Measurements from ENCODE around the gene HM13.
"Not testable (repeated sequence)": the region's sequence is repeated elsewhere in the genome, so short reads cannot be mapped to it uniquely, and the experiment has no call there.

Gene HM13

GRCh38 chr20:31568041-31568731 lies 53.9 kb downstream of the HM13 start:
- DNase-seq: peak; percentile 68

GRCh38 chr20:31568773-31569162 lies 54.5 kb downstream of the HM13 start:
- no peak for DNase-seq

GRCh38 chr20:31569163-31570020 lies 55.1 kb downstream of the HM13 start:
- DNase-seq: peak; percentile 69

GRCh38 chr20:31570021-31570463 lies 55.8 kb downstream of the HM13 start:
- DNase-seq: no peak

GRCh38 chr20:31570735-31571617 lies 56.7 kb downstream of the HM13 start:
- DNase-seq: no peak

- no peak for DNase-seq
Measured at GRCh38 chr20:31572042-31572700, 57.9 kb downstream of the HM13 start.

- DNase-seq: peak; percentile 99
Measured at GRCh38 chr20:31572701-31573554, 58.7 kb downstream of the HM13 start.

GRCh38 chr20:31573555-31574321 lies 59.5 kb downstream of the HM13 start:
- no peak for DNase-seq

GRCh38 chr20:31574986-31575385 lies 60.7 kb downstream of the HM13 start:
- DNase-seq: not testable (repeated sequence)

- no peak for DNase-seq
Measured at GRCh38 chr20:31576751-31577150, 62.5 kb downstream of the HM13 start.

GRCh38 chr20:31577194-31577593 lies 63.0 kb downstream of the HM13 start:
- no peak for DNase-seq

- no peak for DNase-seq
Measured at GRCh38 chr20:31578448-31579138, 64.4 kb downstream of the HM13 start.

GRCh38 chr20:31579245-31579644 lies 65.0 kb downstream of the HM13 start:
- DNase-seq: no peak

GRCh38 chr20:31579941-31580651 lies 65.9 kb downstream of the HM13 start:
- not testable (repeated sequence) for DNase-seq

- DNase-seq: no peak
Measured at GRCh38 chr20:31580706-31581105, 66.5 kb downstream of the HM13 start.

- no peak for DNase-seq
Measured at GRCh38 chr20:31581391-31581790, 67.1 kb downstream of the HM13 start.

GRCh38 chr20:31587545-31588389 lies 73.5 kb downstream of the HM13 start:
- DNase-seq: no peak

- DNase-seq: no peak
Measured at GRCh38 chr20:31590717-31591225, 76.5 kb downstream of the HM13 start.
